IPS-15b (cell line): Measurements from ENCODE around the gene RASA1.
A peak's percentile ranks its signal among the peaks of the same experiment; 100 is the strongest.

ENCODE experiments used
- H3K27me3 ChIP-seq: one replicate; pipeline ENCODE4 v1.6.1; 2013; ENCODE audit warnings: low read length; ENCODE audit not compliant: control insufficient read depth, insufficient read depth
- H3K36me3 ChIP-seq: one replicate; pipeline ENCODE4 v1.6.1; 2013; ENCODE audit warnings: low read length; ENCODE audit not compliant: control insufficient read depth, insufficient read depth
- H3K4me1 ChIP-seq: one replicate; pipeline ENCODE4 v1.6.1; 2013; ENCODE audit warnings: mild to moderate bottlenecking, low read length; ENCODE audit not compliant: control insufficient read depth, insufficient read depth
- H3K4me3 ChIP-seq: one replicate; pipeline ENCODE4 v1.5.1; 2013; ENCODE audit warnings: low read depth, low read length
- H3K9ac ChIP-seq: one replicate; pipeline ENCODE4 v1.6.1; 2013; ENCODE audit warnings: low read depth, mild to moderate bottlenecking, low read length
- H3K9me3 ChIP-seq: one replicate; pipeline ENCODE4 v1.6.1; 2013; ENCODE audit warnings: mild to moderate bottlenecking, low read length; ENCODE audit not compliant: control insufficient read depth, insufficient read depth

Gene RASA1

DNA sequence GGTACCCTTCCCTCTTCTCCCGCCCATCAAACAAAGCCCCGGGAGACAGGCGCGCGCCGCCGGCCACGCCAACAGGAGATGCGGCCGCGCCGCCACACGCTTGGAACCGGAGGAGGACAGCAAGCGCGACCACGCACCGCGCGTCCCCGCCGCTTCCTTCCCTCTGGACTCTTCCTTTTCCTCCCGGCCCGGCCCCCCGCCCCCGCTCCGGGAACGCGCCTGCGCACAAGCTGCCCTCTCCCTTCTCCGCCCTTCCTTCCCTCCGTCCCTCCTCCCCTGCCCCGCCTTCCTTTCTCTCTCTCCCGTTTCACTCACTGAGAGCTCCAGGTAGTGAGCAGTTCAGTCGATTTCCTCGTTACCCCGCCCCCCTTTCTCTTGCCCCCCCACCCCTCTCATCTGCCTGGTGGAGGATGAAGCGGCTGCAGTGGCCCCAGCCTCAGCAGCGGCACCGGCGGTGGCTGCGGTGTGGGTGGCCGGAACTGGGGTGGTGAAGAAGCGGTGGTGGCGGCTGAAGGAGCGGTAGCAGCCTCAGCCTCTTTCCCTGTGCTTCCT is at the start of gene RASA1:
TSS of gene RASA1 (plus strand) at position 310 of the 552 bp plus-strand sequence. CDS start 569 bp downstream, outside the sequence.
- peak within 1 kb of the TSS; percentile 99 for H3K4me3 ChIP-seq
- H3K4me1 ChIP-seq, result peaks cover 12% of the 10 kb centered on the region
- H3K9me3 ChIP-seq, result no peaks in the 10 kb centered on the region
- H3K9ac ChIP-seq, result peak within 1 kb of the TSS; percentile 76
- H3K27me3 ChIP-seq, result peaks cover 28% of the 10 kb centered on the region
- no peaks in the 10 kb centered on the region for H3K36me3 ChIP-seq

DNA sequence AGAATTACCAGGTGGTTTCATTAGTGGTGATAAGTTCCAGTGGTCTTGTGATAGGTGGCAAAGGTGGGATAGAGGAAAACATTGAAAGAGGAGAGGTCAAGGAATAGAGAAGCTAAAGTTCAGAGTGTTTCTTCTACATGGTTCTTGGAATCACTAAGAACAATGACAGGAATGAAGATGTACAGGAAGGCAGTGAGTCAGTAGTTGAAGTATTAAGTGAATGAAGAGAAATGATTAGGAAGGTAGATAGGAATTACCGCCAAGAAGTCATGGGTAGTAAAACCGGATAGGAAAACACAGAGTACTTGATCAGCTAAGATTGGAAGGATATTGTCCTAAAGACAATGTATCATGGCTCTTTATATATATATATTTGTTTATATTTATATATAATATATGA is 37.9 kb upstream of the RASA1 start:
- Histone ChIP-seq H3K36me3 (no peaks in the 10 kb centered on the region), H3K4me3 (no peak overlapping the region), H3K9ac (no peak overlapping the region), H3K4me1 (peaks cover 6% of the 10 kb centered on the region), H3K9me3 (no peaks in the 10 kb centered on the region), H3K27me3 (no peaks in the 10 kb centered on the region)

DNA sequence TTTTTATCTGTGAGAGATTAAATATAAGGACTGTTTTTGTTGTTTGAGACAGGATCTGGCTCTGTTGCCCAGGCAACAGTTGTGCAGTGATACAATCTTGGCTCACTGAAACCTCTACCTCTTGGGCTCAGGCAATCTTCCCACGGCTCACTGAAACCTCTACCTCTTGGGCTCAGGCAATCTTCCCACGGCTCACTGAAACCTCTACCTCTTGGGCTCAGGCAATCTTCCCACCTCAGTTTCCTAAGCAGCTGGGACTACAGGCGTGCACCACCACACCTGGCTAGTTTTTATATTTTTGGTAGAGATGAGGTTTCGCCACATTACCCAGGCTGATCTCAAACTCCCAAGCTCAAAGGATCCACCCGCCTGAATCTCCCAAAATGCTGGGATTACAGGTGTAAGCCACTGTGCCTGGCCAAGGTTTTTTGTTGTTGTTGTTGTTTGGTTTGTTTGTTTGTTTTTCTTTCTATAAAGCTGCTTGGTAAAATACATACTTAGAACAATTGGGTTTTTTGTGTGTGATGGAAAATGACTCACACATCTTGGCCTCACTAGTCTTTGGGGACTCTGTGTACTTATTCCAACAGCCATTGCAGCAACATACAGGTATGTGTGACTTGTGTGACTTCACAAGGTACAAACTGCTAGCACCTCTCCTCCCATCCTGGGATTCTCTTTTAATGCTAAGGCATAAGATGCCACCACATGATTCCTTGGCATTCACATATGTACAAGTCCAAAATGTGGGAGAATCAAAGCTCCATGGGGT is 36.5 kb upstream of the RASA1 start:
- Histone ChIP-seq H3K9ac (no peak overlapping the region), H3K27me3 (no peaks in the 10 kb centered on the region), H3K4me3 (no peak overlapping the region), H3K4me1 (peaks cover 6% of the 10 kb centered on the region), H3K9me3 (no peaks in the 10 kb centered on the region), H3K36me3 (no peaks in the 10 kb centered on the region)

DNA sequence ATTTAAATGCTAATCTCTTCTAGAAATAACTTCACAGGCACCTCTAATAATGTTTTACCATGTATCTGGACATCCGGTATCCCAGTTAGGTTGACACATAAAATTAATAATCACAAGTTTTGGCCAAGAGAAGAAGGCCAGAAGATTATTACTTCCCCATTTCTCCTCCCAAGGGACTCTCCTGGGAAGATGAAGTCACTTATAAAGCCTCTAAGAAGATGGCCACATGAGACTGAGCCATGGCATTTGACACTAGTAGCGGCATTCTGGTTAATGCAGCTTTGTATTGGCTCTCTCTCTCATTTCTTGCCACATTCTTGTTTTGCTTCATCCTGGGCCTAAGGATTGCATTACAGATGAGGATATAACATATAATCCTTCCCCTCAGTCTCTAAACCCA is 34.5 kb upstream of the RASA1 start:
- H3K36me3 ChIP-seq, result no peaks in the 10 kb centered on the region
- no peaks in the 10 kb centered on the region for H3K27me3 ChIP-seq
- no peak overlapping the region for H3K4me3 ChIP-seq
- no peak overlapping the region for H3K9ac ChIP-seq
- H3K9me3 ChIP-seq, result no peaks in the 10 kb centered on the region
- H3K4me1 ChIP-seq, result no peaks in the 10 kb centered on the region

DNA sequence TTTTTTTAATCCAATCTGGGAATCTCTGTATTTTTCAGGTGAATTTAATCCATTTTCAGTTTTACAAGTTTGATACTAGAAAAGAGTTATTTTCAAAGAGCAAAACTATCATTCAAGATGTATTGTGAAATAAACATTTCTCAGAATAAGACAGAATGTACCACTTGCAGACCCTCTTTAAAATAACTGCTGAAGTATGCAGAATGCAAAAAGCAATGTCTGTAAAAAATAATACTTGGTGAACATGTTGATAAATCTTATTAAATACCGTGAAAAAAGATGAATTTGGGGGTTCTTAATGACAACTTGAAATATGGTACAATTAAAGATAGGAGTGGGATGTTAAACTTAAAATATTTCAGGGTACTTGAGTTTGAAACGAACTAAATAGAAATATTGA is 26.1 kb upstream of the RASA1 start:
- no peaks in the 10 kb centered on the region for H3K9me3 ChIP-seq
- no peaks in the 10 kb centered on the region for H3K36me3 ChIP-seq
- H3K4me3 ChIP-seq, result no peak overlapping the region
- H3K4me1 ChIP-seq, result no peaks in the 10 kb centered on the region
- H3K9ac ChIP-seq, result no peak overlapping the region
- no peaks in the 10 kb centered on the region for H3K27me3 ChIP-seq

DNA sequence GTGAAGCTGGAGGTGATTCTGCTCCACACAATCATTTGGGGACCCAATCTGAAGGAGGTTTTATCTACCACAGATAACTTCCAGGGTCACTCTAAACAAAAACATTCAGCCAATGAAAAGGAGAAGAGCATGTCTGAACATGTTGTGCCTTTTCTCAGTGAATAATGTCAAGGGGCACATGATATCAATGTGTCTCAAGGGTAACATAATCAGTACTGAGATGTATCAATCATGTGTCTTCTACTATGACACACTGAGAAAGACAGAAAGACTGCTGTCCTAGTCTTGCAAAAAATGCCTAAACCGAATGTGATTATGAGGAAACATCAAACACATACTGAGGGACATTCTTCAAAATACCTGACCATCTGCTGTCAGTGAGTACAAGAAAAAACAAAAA is 25.4 kb upstream of the RASA1 start:
- H3K4me3 ChIP-seq, result no peak overlapping the region
- no peak overlapping the region for H3K9ac ChIP-seq
- H3K27me3 ChIP-seq, result no peaks in the 10 kb centered on the region
- H3K36me3 ChIP-seq, result no peaks in the 10 kb centered on the region
- H3K9me3 ChIP-seq, result no peaks in the 10 kb centered on the region
- H3K4me1 ChIP-seq, result no peaks in the 10 kb centered on the region

DNA sequence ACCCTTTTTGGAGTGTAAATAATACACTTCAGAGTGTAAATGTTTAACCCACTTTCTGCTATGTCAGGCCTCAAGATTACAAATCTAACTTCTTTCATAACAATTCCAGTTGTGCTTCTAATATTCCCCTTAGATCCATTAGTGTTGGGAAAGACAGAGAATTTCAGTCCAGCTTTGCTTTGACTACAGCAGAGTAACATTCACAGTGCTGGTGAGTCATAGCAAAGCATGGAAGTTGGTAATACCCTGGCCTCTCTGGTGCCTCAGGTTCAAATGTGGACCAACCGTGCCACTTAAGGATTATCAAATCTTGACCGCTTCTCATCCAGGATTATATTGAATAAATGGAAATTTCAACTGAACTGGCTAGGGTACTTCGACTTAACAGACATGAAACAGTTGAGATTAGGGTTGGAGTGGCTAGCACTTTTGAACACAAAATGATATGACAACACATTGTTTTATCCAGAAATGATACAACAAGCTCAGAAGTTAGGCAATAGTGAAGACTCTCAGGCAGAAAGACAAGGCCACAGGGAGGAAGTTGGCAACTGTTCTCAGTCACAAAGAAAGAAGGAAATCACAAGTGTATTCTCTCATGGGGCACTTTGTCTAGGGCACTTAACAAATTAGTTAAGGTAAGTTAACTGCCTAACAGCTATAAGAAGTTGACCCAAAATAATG is 24.4 kb upstream of the RASA1 start:
- Histone ChIP-seq H3K36me3 (no peaks in the 10 kb centered on the region), H3K9me3 (no peaks in the 10 kb centered on the region), H3K9ac (no peak overlapping the region), H3K4me3 (no peak overlapping the region), H3K4me1 (no peaks in the 10 kb centered on the region), H3K27me3 (no peaks in the 10 kb centered on the region)

DNA sequence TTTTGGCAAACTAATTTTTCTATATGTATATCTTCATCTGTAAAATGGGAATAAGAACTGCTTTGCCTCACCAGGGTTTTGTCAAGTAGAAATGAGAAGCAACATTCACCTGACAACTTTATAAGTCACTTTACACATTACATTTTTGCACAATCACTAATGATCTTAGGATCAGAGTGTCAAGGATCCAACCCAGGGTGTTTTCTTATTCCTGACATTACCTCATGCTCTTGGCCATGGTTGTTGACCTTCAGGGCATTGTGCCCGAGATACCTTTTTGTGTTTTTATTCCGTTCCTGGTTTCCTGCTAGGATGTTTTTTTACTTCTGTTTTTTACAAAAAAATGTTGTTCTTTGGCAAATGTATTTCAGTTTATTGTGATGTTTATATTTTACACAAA is 22.2 kb upstream of the RASA1 start:
- Histone ChIP-seq H3K4me3 (no peak overlapping the region), H3K4me1 (no peaks in the 10 kb centered on the region), H3K9me3 (no peaks in the 10 kb centered on the region)

DNA sequence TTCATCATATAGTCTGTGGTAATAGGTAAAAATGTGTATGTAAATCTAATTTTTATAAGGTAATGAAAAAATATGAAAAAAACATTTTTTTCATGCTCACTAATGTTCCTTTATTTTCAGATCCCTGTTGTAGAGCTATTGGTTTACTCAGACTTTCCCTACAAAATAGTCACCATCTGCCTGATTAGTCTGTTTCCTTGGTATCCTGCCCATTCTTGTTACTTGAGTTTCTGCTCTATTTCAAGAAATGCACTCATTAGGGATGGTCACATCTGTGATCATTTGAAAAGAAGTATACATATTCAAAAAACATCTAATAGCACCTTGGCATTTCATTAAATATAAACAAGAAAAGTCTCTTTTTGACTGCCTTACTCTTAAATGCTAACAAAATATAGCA is 21.6 kb upstream of the RASA1 start:
- no peak overlapping the region for H3K4me3 ChIP-seq
- no peaks in the 10 kb centered on the region for H3K4me1 ChIP-seq
- H3K9me3 ChIP-seq, result no peaks in the 10 kb centered on the region
- H3K36me3 ChIP-seq, result no peaks in the 10 kb centered on the region
- no peaks in the 10 kb centered on the region for H3K27me3 ChIP-seq
- H3K9ac ChIP-seq, result no peak overlapping the region

More for the DNA sequence above, 22.2 kb upstream of the RASA1 start:
- Histone ChIP-seq H3K9ac (no peak overlapping the region), H3K27me3 (no peaks in the 10 kb centered on the region), H3K36me3 (no peaks in the 10 kb centered on the region)

DNA sequence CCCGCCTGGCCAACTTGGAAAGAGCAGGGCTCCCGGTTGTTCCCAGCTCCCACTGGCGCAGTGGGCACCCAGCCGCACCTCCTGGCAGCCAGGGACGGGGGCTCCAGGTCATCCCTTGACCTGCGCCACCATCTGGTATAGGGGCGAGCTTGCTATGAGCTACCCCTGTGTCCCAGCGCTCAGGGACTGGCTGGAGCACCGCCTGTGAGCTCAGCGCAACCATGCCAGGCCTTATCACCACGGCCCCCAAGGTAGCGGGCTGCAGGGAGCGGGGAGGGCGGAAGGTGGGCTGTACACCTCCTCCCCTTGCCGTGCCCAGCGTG is 15.4 kb upstream of the RASA1 start:
- no peaks in the 10 kb centered on the region for H3K36me3 ChIP-seq
- no peaks in the 10 kb centered on the region for H3K27me3 ChIP-seq
- H3K9ac ChIP-seq, result no peak overlapping the region
- H3K4me3 ChIP-seq, result no peak overlapping the region
- H3K4me1 ChIP-seq, result no peaks in the 10 kb centered on the region
- no peaks in the 10 kb centered on the region for H3K9me3 ChIP-seq

DNA sequence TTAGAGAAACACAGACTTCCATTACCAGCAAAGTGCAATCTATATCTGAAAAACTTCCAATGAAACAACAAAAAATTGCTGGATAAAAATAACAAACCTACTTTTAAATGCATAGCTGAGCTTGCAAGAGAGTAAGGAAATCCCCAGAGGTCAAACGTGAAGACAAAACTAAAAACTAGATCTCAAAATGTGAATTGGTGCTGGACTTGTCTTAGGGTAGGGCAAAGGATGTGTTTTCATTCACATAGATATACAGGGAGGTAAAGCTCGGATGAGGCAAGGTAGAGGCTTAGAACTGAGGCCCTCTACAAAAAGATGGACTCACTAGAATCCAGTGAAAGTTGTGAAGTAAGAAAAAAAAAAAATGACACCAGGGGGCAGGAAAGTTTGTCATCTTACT is 13.6 kb upstream of the RASA1 start:
- Histone ChIP-seq H3K9me3 (no peaks in the 10 kb centered on the region), H3K4me3 (no peak overlapping the region), H3K4me1 (no peaks in the 10 kb centered on the region), H3K36me3 (no peaks in the 10 kb centered on the region), H3K9ac (no peak overlapping the region), H3K27me3 (no peaks in the 10 kb centered on the region)

DNA sequence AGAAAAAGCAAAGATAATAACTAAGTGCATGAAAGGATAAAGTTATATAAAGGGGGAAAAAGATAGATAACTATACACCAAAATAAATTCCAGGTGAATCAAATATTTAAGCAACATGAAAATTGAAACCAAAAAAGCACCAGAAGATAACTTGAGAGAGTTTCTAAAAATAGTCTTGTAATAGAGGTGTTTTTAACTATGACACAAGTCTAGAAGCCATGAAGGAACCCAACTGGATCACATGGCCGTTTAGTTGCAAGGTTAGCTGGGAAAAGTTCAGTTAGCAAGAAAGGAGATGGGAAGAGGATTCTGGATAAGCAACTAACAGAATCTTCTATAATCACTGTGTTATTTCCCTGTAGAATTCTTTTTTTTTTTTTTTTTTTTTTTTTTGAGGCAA is 9.2 kb upstream of the RASA1 start:
- peaks cover 4% of the 10 kb centered on the region for H3K4me1 ChIP-seq
- peaks cover 14% of the 10 kb centered on the region for H3K27me3 ChIP-seq
- no peak overlapping the region for H3K4me3 ChIP-seq

More for the DNA sequence above, 9.2 kb upstream of the RASA1 start:
- no peaks in the 10 kb centered on the region for H3K9me3 ChIP-seq
- no peak overlapping the region for H3K9ac ChIP-seq
- no peaks in the 10 kb centered on the region for H3K36me3 ChIP-seq
